ENCODE data around the gene ARPC5. TPM values are rescaled to one million over a fixed set of nuclear protein-coding genes. Genes with fewer than 3 reads are reported as not detected.

The ARPC5 gene
- total and polyA plus RNA-seq, 9 of the 15 experiments (the other 6 are each of a cell fraction or from before 2014, with no cell fraction given): 71.8 to 150 (median 91.6) TPM

- TF ChIP-seq ZBTB9 (CRISPR knock-in tag; IDR thresholded peaks at IDR 0.05) (no peak), PRDM10 (IDR thresholded peaks at IDR 0.05; ENCODE audit: partially characterized antibody) (no peak), PURB (CRISPR knock-in tag; IDR thresholded peaks at IDR 0.05; ENCODE audit: low read depth) (no peak), ZBTB12 (CRISPR knock-in tag; IDR thresholded peaks at IDR 0.05) (no peak), MECOM (CRISPR knock-in tag; IDR thresholded peaks at IDR 0.05) (no peak), ZC3H8 (IDR thresholded peaks at IDR 0.05) (no peak), ATF1 (CRISPR knock-in tag; IDR thresholded peaks at IDR 0.05) (no peak), ATF1 (tag; IDR thresholded peaks at IDR 0.05) (no peak), ZBTB2 (IDR thresholded peaks at IDR 0.05) (no peak), ZFPM2 (CRISPR knock-in tag; IDR thresholded peaks at IDR 0.05) (no peak), GTF2F1 (IDR thresholded peaks at IDR 0.05; ENCODE audit: low read depth, low read length) (no peak), LCOR (CRISPR knock-in tag; IDR thresholded peaks at IDR 0.05) (no peak), ARID3A (IDR thresholded peaks at IDR 0.05; ENCODE audit: borderline replicate concordance, low read depth, low read length) (0 out of 2 replicates have a peak, but pooled peaks have one; percentile 30), ZNF586 (CRISPR knock-in tag; conservative IDR thresholded peaks at IDR 0.05) (no peak), CBX2 (IDR thresholded peaks at IDR 0.05; ENCODE audit: insufficient read depth, low read length, poor library complexity, severe bottlenecking) (no peak), MTA2 (IDR thresholded peaks at IDR 0.05; ENCODE audit: low read depth) (no peak), ATF2 (CRISPR knock-in tag; IDR thresholded peaks at IDR 0.05) (no peak), SAP30 (IDR thresholded peaks at IDR 0.05; ENCODE audit: borderline replicate concordance, insufficient read depth, low read depth, low read length, poor library complexity, severe bottlenecking) (no peak)
These were observed 49.6 kb upstream of the ARPC5 start (continued) for GRCh38 chr1:183685112-183685713.

Measured in K562 (cell line).